OCI-LY1 (cell line): Measurements from ENCODE around the gene LRRC25.
"Not testable (repeated sequence)": the region's sequence is repeated elsewhere in the genome, so short reads cannot be mapped to it uniquely, and the experiment has no call there.

Experiments used
- H2AFZ ChIP-seq: fragments of 200-600 bp; sonication (generic), shearing (Covaris generic); 2 replicates; pipeline ENCODE4 v1.6.0; 2014; ENCODE audit warnings: antibody characterized with exemption, mild to moderate bottlenecking, low read length
- H3F3A ChIP-seq: fragments of 200-600 bp; sonication (generic), shearing (Covaris generic); 2 replicates; pipeline ENCODE4 v1.6.0; 2014; ENCODE audit warnings: mild to moderate bottlenecking, antibody characterized with exemption, low read length, moderate library complexity; ENCODE audit not compliant: insufficient read depth
- H3K27ac ChIP-seq: fragments of 200-600 bp; sonication (generic); 2 replicates; pipeline ENCODE4 v1.5.1; 2014; ENCODE audit warnings: low read length, mixed run types, mild to moderate bottlenecking, low read depth; ENCODE audit not compliant: poor library complexity, severe bottlenecking
- H3K27me3 ChIP-seq: fragments of 200-600 bp; sonication (generic); 2 replicates; pipeline ENCODE4 v1.6.0; 2014; ENCODE audit warnings: antibody characterized with exemption, mild to moderate bottlenecking, low read length, moderate library complexity; ENCODE audit not compliant: insufficient read depth
- H3K36me3 ChIP-seq: fragments of 200-600 bp; sonication (generic); 2 replicates; pipeline ENCODE4 v1.6.1; 2014; ENCODE audit warnings: mild to moderate bottlenecking, antibody characterized with exemption, low read length, moderate library complexity, mixed read lengths; ENCODE audit not compliant: insufficient read depth
- H3K4me1 ChIP-seq: fragments of 200-600 bp; sonication (generic); 2 replicates; pipeline ENCODE4 v1.5.1; 2014; ENCODE audit warnings: mild to moderate bottlenecking, low read length, moderate library complexity; ENCODE audit not compliant: insufficient read depth, severe bottlenecking
- H3K4me2 ChIP-seq: fragments of 200-600 bp; sonication (generic), shearing (Covaris generic); 2 replicates; pipeline ENCODE4 v1.6.1; 2014; ENCODE audit warnings: low read length
- H3K4me3 ChIP-seq: fragments of 200-600 bp; sonication (generic); 2 replicates; pipeline ENCODE4 v1.5.1; 2014; ENCODE audit warnings: low read length, low read depth, mild to moderate bottlenecking, mixed read lengths; ENCODE audit not compliant: poor library complexity, severe bottlenecking
- H3K79me2 ChIP-seq: fragments of 200-600 bp; shearing (Covaris generic); 2 replicates; pipeline ENCODE4 v1.6.1; 2016; ENCODE audit warnings: mixed run types, low read length, mixed read lengths; ENCODE audit not compliant: insufficient read depth
- H3K9ac ChIP-seq: fragments of 200-600 bp; sonication (generic), shearing (Covaris generic); 2 replicates; pipeline ENCODE4 v1.6.1; 2014; ENCODE audit warnings: mild to moderate bottlenecking, low read length, mixed read lengths
- H3K9me2 ChIP-seq: fragments of 200-600 bp; sonication (generic), shearing (Covaris generic); 2 replicates; pipeline ENCODE4 v1.6.1; 2014; ENCODE audit warnings: low read depth, mild to moderate bottlenecking, low read length, mixed read lengths
- H3K9me3 ChIP-seq: fragments of 200-600 bp; shearing (Covaris generic); 2 replicates; pipeline ENCODE4 v1.6.1; 2014; ENCODE audit warnings: low read length, mixed read lengths
- H4K20me1 ChIP-seq: fragments of 200-600 bp; sonication (generic), shearing (Covaris generic); 2 replicates; pipeline ENCODE4 v1.6.0; 2016; ENCODE audit warnings: mild to moderate bottlenecking, low read length; ENCODE audit not compliant: insufficient read depth
- EZH2 ChIP-seq: fragments of 200-600 bp; sonication (generic), shearing (Covaris generic); IDR thresholded peaks from 2 replicates; pipeline ENCODE4 v1.8.0; 2017; ENCODE audit warnings: borderline replicate concordance, mixed run types, mild to moderate bottlenecking, antibody characterized with exemption, low read length, moderate library complexity, mixed read lengths
- TF ChIP-seq, protein P1 (sequence below): fragments of 200-600 bp; sonication (generic), shearing (Covaris generic); IDR thresholded peaks from 2 replicates; pipeline ENCODE4 v1.5.1; 2017; ENCODE audit warnings: mild to moderate bottlenecking, antibody characterized with exemption, low read length, moderate library complexity, mixed read lengths

LRRC25 gene

DNA sequence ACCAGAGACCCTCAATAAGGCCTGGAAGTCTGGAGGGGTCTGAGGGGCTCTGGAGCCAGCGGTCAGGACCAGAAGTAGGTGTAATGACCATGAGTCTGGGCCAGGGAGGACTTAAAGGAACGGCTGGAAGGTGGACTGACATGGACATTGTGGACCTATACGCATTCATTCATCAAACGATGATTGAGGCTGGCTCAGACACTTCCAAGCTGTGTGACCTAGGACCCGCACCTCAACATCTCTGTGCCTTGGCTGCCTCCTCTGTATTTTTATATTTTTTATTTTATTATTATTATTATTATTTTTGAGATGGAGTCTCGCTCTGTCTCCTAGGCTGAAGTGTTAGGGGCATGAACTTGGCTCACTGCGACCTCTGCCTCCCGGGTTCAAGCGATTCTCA is 9.3 kb upstream of the LRRC25 start:
- Histone ChIP-seq H3K79me2 (no peaks in the 10 kb centered on the region), H3K27ac (no peak overlapping the region), H3K4me2 (no peak overlapping the region), H3K4me1 (peaks cover 15% of the 10 kb centered on the region), H3K27me3 (no peaks in the 10 kb centered on the region), H3K9me3 (no peaks in the 10 kb centered on the region), H3K36me3 (no peaks in the 10 kb centered on the region), H3K9ac (no peak overlapping the region), H2AFZ (no peak overlapping the region), H4K20me1 (no peaks in the 10 kb centered on the region), H3K9me2 (no peaks in the 10 kb centered on the region), H3K4me3 (no peak overlapping the region), H3F3A (0 out of 2 replicates have a peak, but pooled peaks cover 5% of the 10 kb centered on the region)
- TF ChIP-seq, protein P1, sequence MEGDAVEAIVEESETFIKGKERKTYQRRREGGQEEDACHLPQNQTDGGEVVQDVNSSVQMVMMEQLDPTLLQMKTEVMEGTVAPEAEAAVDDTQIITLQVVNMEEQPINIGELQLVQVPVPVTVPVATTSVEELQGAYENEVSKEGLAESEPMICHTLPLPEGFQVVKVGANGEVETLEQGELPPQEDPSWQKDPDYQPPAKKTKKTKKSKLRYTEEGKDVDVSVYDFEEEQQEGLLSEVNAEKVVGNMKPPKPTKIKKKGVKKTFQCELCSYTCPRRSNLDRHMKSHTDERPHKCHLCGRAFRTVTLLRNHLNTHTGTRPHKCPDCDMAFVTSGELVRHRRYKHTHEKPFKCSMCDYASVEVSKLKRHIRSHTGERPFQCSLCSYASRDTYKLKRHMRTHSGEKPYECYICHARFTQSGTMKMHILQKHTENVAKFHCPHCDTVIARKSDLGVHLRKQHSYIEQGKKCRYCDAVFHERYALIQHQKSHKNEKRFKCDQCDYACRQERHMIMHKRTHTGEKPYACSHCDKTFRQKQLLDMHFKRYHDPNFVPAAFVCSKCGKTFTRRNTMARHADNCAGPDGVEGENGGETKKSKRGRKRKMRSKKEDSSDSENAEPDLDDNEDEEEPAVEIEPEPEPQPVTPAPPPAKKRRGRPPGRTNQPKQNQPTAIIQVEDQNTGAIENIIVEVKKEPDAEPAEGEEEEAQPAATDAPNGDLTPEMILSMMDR = no peak
- no peak for TF ChIP-seq EZH2

GRCh38 chr19:18405754-18406153 is 8.3 kb upstream of the LRRC25 start:
- H2AFZ ChIP-seq, H3K27ac ChIP-seq, H3K4me2 ChIP-seq, H3K9ac ChIP-seq, H3K4me3 ChIP-seq, H3K9me3 ChIP-seq, H3K36me3 ChIP-seq, H3F3A ChIP-seq, H4K20me1 ChIP-seq, H3K79me2 ChIP-seq, H3K27me3 ChIP-seq, H3K9me2 ChIP-seq: not testable (repeated sequence)
- peaks cover 20% of the 10 kb centered on the region for H3K4me1 ChIP-seq

GRCh38 chr19:18402455-18403248 is 5.2 kb upstream of the LRRC25 start:
- H3K36me3 ChIP-seq, H3K27me3 ChIP-seq, H4K20me1 ChIP-seq, H2AFZ ChIP-seq, H3F3A ChIP-seq, H3K9me3 ChIP-seq, H3K79me2 ChIP-seq, H3K9me2 ChIP-seq: not testable (repeated sequence)
- Histone ChIP-seq H3K27ac (peak overlapping the region; percentile 82), H3K4me1 (peaks cover 20% of the 10 kb centered on the region), H3K9ac (peak overlapping the region; percentile 48; the same call in 1 of the 2 replicates), H3K4me3 (peak overlapping the region; percentile 31), H3K4me2 (peak overlapping the region; percentile 59; the same call in 1 of the 2 replicates)

GRCh38 chr19:18401580-18402112 is 4.2 kb upstream of the LRRC25 start:
- TF ChIP-seq EZH2 = no peak
- TF ChIP-seq, protein P1 = peak; percentile 48; the same call in 1 of the 2 replicates
- H3K9ac ChIP-seq = peak overlapping the region; percentile 48; the same call in 1 of the 2 replicates
- H3K9me3 ChIP-seq = no peaks in the 10 kb centered on the region
- no peaks in the 10 kb centered on the region for H3K36me3 ChIP-seq
- peak overlapping the region; percentile 82 for H3K27ac ChIP-seq
- peak overlapping the region; percentile 31 for H3K4me3 ChIP-seq
- no peaks in the 10 kb centered on the region for H3K9me2 ChIP-seq
- H3K79me2 ChIP-seq = no peaks in the 10 kb centered on the region
- H3K4me1 ChIP-seq = peaks cover 28% of the 10 kb centered on the region
- peak overlapping the region; percentile 59 for H3K4me2 ChIP-seq
- 0 out of 2 replicates have a peak, but pooled peaks cover 1% of the 10 kb centered on the region for H3K27me3 ChIP-seq
- 0 out of 2 replicates have a peak, but pooled peaks cover 5% of the 10 kb centered on the region for H3F3A ChIP-seq
- H2AFZ ChIP-seq = no peak overlapping the region
- H4K20me1 ChIP-seq = no peaks in the 10 kb centered on the region
